B cell (primary cell): ENCODE measurements around the gene CPPED1. TPM values are rescaled to one million over a fixed set of nuclear protein-coding genes. Genes with fewer than 3 reads are reported as not detected.

Source experiments
- ATAC-seq: fragments of 200-7000 bp; cut with Tn5 transposase; one replicate; pipeline ENCODE4 v1.10.0; 2021; ENCODE audit warnings: low read depth, mild to moderate bottlenecking, moderate number of reproducible peaks, moderate library complexity
- CTCF ChIA-PET: fragments of 350-600 bp; sonication (Branson Sonifier 250); formaldehyde crosslinking; loops from one replicate; lab custom pipeline; 2021; ENCODE audit warnings: antibody characterized with exemption, inconsistent platforms; lab: Charles Lee
- POLR2A ChIA-PET: fragments of 350-600 bp; sonication (Branson Sonifier 250); formaldehyde crosslinking; loops from one replicate; lab custom pipeline; 2021; ENCODE audit warnings: antibody characterized with exemption; lab: Charles Lee
- DNase-seq: peaks from one replicate; pipeline ENCODE4 v3.0.0; 2013
- H2AFZ ChIP-seq: 2 replicates; pipeline ENCODE4 v1.6.1; 2012; ENCODE audit warnings: mild to moderate bottlenecking, low read depth, low read length; ENCODE audit not compliant: insufficient read depth, poor library complexity, severe bottlenecking
- H3K27ac ChIP-seq, 2 donors: 1 replicate in 1 of 2; 2 replicates in 1 of 2; pipeline ENCODE4 v1.5.1; 2012 to 2013; ENCODE audit warnings: low read length in 2 of 2, mild to moderate bottlenecking in 2 of 2, moderate library complexity in 1 of 2
- H3K27me3 ChIP-seq, 4 experiments: fragments of 200-600 bp in 1 of 4; sonication (generic) in 1 of 4; replicated peaks in 1 of 4; 1 replicate in 2 of 4; 2 replicates in 2 of 4; pipeline versions ENCODE4 v1.6.1 to v1.7.0; 2013 to 2016; ENCODE audit warnings: low read length in 3 of 4, mild to moderate bottlenecking in 2 of 4, mixed read lengths in 1 of 4, moderate library complexity in 1 of 4; ENCODE audit not compliant: insufficient read depth in 4 of 4, control insufficient read depth in 3 of 4; ENCODE audit errors: control extremely low read depth in 1 of 4
- H3K36me3 ChIP-seq, 2 experiments: replicated peaks in 1 of 2; 1 replicate in 1 of 2; 2 replicates in 1 of 2; pipeline versions ENCODE4 v1.6.1 to v1.7.1; 2013; ENCODE audit warnings: low read length in 1 of 2; ENCODE audit not compliant: insufficient read depth in 2 of 2, control insufficient read depth in 1 of 2; ENCODE audit errors: control extremely low read depth in 1 of 2, extremely low read depth in 1 of 2
- H3K4me1 ChIP-seq, 2 donors: fragments of 200-600 bp in 1 of 2; sonication (generic) in 1 of 2; 1 replicate in 1 of 2; 2 replicates in 1 of 2; pipeline versions ENCODE4 v1.5.1 to v1.6.1; 2013 to 2017; ENCODE audit warnings: low read length in 2 of 2; ENCODE audit not compliant: control insufficient read depth in 2 of 2, insufficient read depth in 2 of 2
- H3K4me2 ChIP-seq: replicated peaks from 2 replicates; pipeline ENCODE3; 2012; ENCODE audit warnings: mild to moderate bottlenecking, low read depth, low read length; ENCODE audit not compliant: poor library complexity, severe bottlenecking
- H3K4me3 ChIP-seq, 5 experiments: fragments of 200-600 bp in 1 of 5; sonication (generic) in 1 of 5; 1 replicate in 3 of 5; 2 replicates in 2 of 5; pipeline versions ENCODE4 v1.5.1 to v1.7.0; 2011 to 2016; ENCODE audit warnings: low read length in 4 of 5, mild to moderate bottlenecking in 4 of 5, low read depth in 2 of 5, control low read depth in 1 of 5, moderate library complexity in 1 of 5; ENCODE audit not compliant: insufficient read depth in 1 of 5; ENCODE audit errors: control extremely low read depth in 1 of 5, extremely low read depth in 1 of 5
- H3K79me2 ChIP-seq: fragments of 200-600 bp; sonication (generic); one replicate; pipeline ENCODE4 v1.6.0; 2016; ENCODE audit warnings: low read length; ENCODE audit not compliant: control insufficient read depth, insufficient read depth
- H3K9ac ChIP-seq: fragments of 200-600 bp; sonication (generic); 2 replicates; pipeline ENCODE4 v1.6.1; 2017; ENCODE audit warnings: mild to moderate bottlenecking, low read length, moderate library complexity
- H3K9me3 ChIP-seq, 3 donors: one replicate each; pipeline versions ENCODE4 v1.6.1 to v1.7.1; 2013; ENCODE audit warnings: low read length in 2 of 3; ENCODE audit not compliant: control insufficient read depth in 2 of 3, insufficient read depth in 1 of 3; ENCODE audit errors: control extremely low read depth in 1 of 3
- H4K20me1 ChIP-seq: 2 replicates; pipeline ENCODE4 v1.6.0; 2012; ENCODE audit warnings: mild to moderate bottlenecking, low read length; ENCODE audit not compliant: insufficient read depth, control insufficient read depth, poor library complexity, severe bottlenecking
- H3K27ac Mint-ChIP-seq: one replicate; pipeline ENCODE4 v1.8.0; 2021; ENCODE audit warnings: mixed read lengths
- H3K27me3 Mint-ChIP-seq: one replicate; pipeline ENCODE4 v1.8.0; 2021; ENCODE audit warnings: mixed read lengths
- H3K4me1 Mint-ChIP-seq: one replicate; pipeline ENCODE4 v1.8.0; 2021; ENCODE audit warnings: mixed read lengths
- H3K4me3 Mint-ChIP-seq: one replicate; pipeline ENCODE4 v1.8.0; 2021; ENCODE audit warnings: mixed read lengths
- H3K9me3 Mint-ChIP-seq: one replicate; pipeline ENCODE4 v1.8.0; 2022; ENCODE audit warnings: mixed read lengths; ENCODE audit not compliant: insufficient read depth
- CTCF ChIP-seq: fragments of 200-600 bp; IDR thresholded peaks from one replicate; pipeline ENCODE4 v1.8.0; 2022; ENCODE audit warnings: antibody characterized with exemption, mild to moderate bottlenecking
- EZH2 ChIP-seq: IDR thresholded peaks from 2 replicates; pipeline ENCODE4 v1.6.1; 2012; ENCODE audit warnings: borderline replicate concordance, low read depth, mild to moderate bottlenecking, moderate library complexity, low read length; ENCODE audit not compliant: insufficient read depth, poor library complexity, severe bottlenecking
- WGBS: methylation state at CpG from one replicate; pipeline ENCODE4 v1.1.5; 2013; ENCODE audit warnings: missing lambda C conversion rate; ENCODE audit not compliant: insufficient coverage; 5-methylcytosine and 5-hydroxymethylcytosine counted together
- intact Hi-C: fragments of 100-400 bp; cut with micrococcal nuclease; formaldehyde crosslinking; loops from one replicate; pipeline ENCODE4 v1.10.0; 2022
- polyA minus RNA-seq: library from RNA; depleted of rRNA, polyadenylated mRNA; stranded (reverse); fragments of >200 nt; gene quantifications from 2 replicates; pipeline ENCODE4 v1.2.3, GENCODE V29; 2012
- polyA plus RNA-seq: library from polyadenylated mRNA; depleted of rRNA; stranded (reverse); fragments of >200 nt; gene quantifications from 2 replicates; pipeline ENCODE4 v1.2.3, GENCODE V29; 2012
- total RNA-seq, 2 donors: library from RNA; stranded (reverse); fragments of 120-200 nt in 1 of 2; gene quantifications; 1 replicate in 1 of 2; 2 replicates in 1 of 2; pipeline versions ENCODE4 v1.2.3 to v1.2.4, GENCODE V29; 2013 to 2022

The CPPED1 gene
- 11.3 and 14.1 TPM in 2 replicates for total RNA-seq
- 4.6 TPM for total RNA-seq (2013)
- polyA plus RNA-seq: 1.8 and 5.9 TPM in 2 replicates
- 6.8 and 7.5 TPM in 2 replicates for polyA minus RNA-seq

- Histone ChIP-seq H3K79me2 (no peaks in the 10 kb centered on the region), H3K36me3 (no peaks in the 10 kb centered on the region), H3K4me1 (peaks cover 19 to 24% of the 10 kb centered on the region in 2 donors), H4K20me1 (no peaks in the 10 kb centered on the region), H2AFZ (peak within 1 kb of the TSS; percentile 97), H3K27me3 (peaks cover 0 to 2% (median 0%) of the 10 kb centered on the region in 4 experiments), H3K4me3 (peak within 1 kb of the TSS; percentile 68 to 99 (median 73)), H3K9me3 (peaks cover 0 to 17% (median 0%) of the 10 kb centered on the region in 3 donors), H3K9ac (peak within 1 kb of the TSS; percentile 85), H3K27ac (peak within 1 kb of the TSS; percentile 58 to 72), H3K4me2 (peak within 1 kb of the TSS; percentile 84)
- TF ChIP-seq CTCF (no peak), EZH2 (no peak)
- Mint-ChIP-seq H3K9me3 (no peaks in the 10 kb centered on the region), H3K4me1 (peaks cover 21% of the 10 kb centered on the region), H3K27ac (peak within 1 kb of the TSS; percentile 93), H3K4me3 (peak within 1 kb of the TSS; percentile 92), H3K27me3 (peaks cover 3% of the 10 kb centered on the region)
- peak; percentile 95 for DNase-seq
- ChIA-PET CTCF (interaction anchor here (0.7 kb wide), 1 partner anchor 13 kb away, joined by 4 read pairs; no protein-coding TSS in a partner anchor), POLR2A (no interaction called here)
- intact Hi-C loops: loop anchor here (5.0 kb wide), 2 partner anchors 346 to 1119 kb away; partner anchors contain the start of gene ERCC4
- WGBS: 4% methylated on average over 53 of the region's 56 CpGs
- ATAC-seq: peak; percentile 88
Measured at GRCh38 chr16:12803203-12804093, at the start of gene CPPED1. Gene CPPED1, minus strand, starts transcription at chr16:12803887. Its CDS starts 111 bp downstream, at chr16:12803776.

- ChIA-PET CTCF (interaction anchor here (1.2 kb wide), 1 partner anchor 10 kb away, joined by 4 read pairs; no protein-coding TSS in a partner anchor), POLR2A (no interaction called here)
- H3K9ac ChIP-seq: no peak overlapping the region
- no peak overlapping the region for H3K4me3 ChIP-seq
- H3K4me1 ChIP-seq: no peaks in the 10 kb centered on the region
- no peaks in the 10 kb centered on the region for H3K27me3 ChIP-seq
- Mint-ChIP-seq H3K9me3 (no peaks in the 10 kb centered on the region), H3K27me3 (peaks cover 18% of the 10 kb centered on the region), H3K27ac (no peak overlapping the region), H3K4me3 (no peak overlapping the region), H3K4me1 (no peaks in the 10 kb centered on the region)
- H3K27ac ChIP-seq: no peak overlapping the region
- no peak overlapping the region for H3K4me2 ChIP-seq
- H2AFZ ChIP-seq: no peak overlapping the region
- H3K79me2 ChIP-seq: no peaks in the 10 kb centered on the region
- intact Hi-C loops: no loop called here
- ATAC-seq (no peak), DNase-seq (no peak)
- H3K9me3 ChIP-seq: no peaks in the 10 kb centered on the region
- TF ChIP-seq EZH2 (no peak), CTCF (no peak)
- WGBS: no CpG with 5 or more reads among the region's 2 CpGs
- H4K20me1 ChIP-seq: no peaks in the 10 kb centered on the region
- no peaks in the 10 kb centered on the region for H3K36me3 ChIP-seq
Measured at GRCh38 chr16:12850186-12850585, 46.5 kb upstream of the CPPED1 start.
